WTC11 (cell line): Measurements from ENCODE around the gene NUTM2G.
"Not testable (repeated sequence)": the region's sequence is repeated elsewhere in the genome, so short reads cannot be mapped to it uniquely, and the experiment has no call there.

Experiments
- CREM ChIP-seq: sonication (generic); formaldehyde crosslinking; IDR thresholded peaks from 2 replicates; pipeline ENCODE4 v1.8.1; 2022; ENCODE audit warnings: mild to moderate bottlenecking, missing genetic modification reagents, moderate library complexity
- FOXJ3 ChIP-seq: sonication (generic); formaldehyde crosslinking; IDR thresholded peaks from 2 replicates; pipeline ENCODE4 v1.9.0; 2021; ENCODE audit warnings: missing genetic modification reagents, mild to moderate bottlenecking, borderline replicate concordance
- HMGA2 ChIP-seq: fragments of 250-450 bp; sonication (Bioruptor Pico); IDR thresholded peaks from 2 replicates; pipeline ENCODE4 v1.4.0; 2021; ENCODE audit warnings: mild to moderate bottlenecking, moderate library complexity
- NR3C1 ChIP-seq: sonication (generic); formaldehyde crosslinking; conservative IDR thresholded peaks from 2 replicates; pipeline ENCODE4 v1.8.1; 2023; ENCODE audit warnings: low read depth, mild to moderate bottlenecking, missing genetic modification reagents
- TEAD4 ChIP-seq: sonication (generic); formaldehyde crosslinking; IDR thresholded peaks from 2 replicates; pipeline ENCODE4 v1.8.0; 2022; ENCODE audit warnings: mild to moderate bottlenecking, missing genetic modification reagents
- TF ChIP-seq, protein P1 (sequence below): sonication (generic); formaldehyde crosslinking; conservative IDR thresholded peaks from 2 replicates; pipeline ENCODE4 v1.8.1; 2022; ENCODE audit warnings: mild to moderate bottlenecking, missing genetic modification reagents
- TF ChIP-seq, protein P2 (sequence below): sonication (generic); formaldehyde crosslinking; IDR thresholded peaks from 2 replicates; pipeline ENCODE4 v1.8.0; 2022; ENCODE audit warnings: mild to moderate bottlenecking, missing genetic modification reagents
- TF ChIP-seq, protein P3 (sequence below): sonication (generic); formaldehyde crosslinking; IDR thresholded peaks from 2 replicates; pipeline ENCODE4 v1.8.1; 2023; ENCODE audit warnings: mild to moderate bottlenecking, missing genetic modification reagents, moderate library complexity
- TF ChIP-seq, protein P4 (sequence below): fragments of 200-600 bp; IDR thresholded peaks from 2 replicates; pipeline ENCODE4 v1.8.0; 2022; ENCODE audit warnings: antibody characterized with exemption
- TF ChIP-seq, protein P5 (sequence below): sonication (generic); formaldehyde crosslinking; IDR thresholded peaks from 2 replicates; pipeline ENCODE4 v1.8.1; 2022; ENCODE audit warnings: low read depth, mild to moderate bottlenecking, moderate library complexity, missing genetic modification reagents, borderline replicate concordance

DNA sequence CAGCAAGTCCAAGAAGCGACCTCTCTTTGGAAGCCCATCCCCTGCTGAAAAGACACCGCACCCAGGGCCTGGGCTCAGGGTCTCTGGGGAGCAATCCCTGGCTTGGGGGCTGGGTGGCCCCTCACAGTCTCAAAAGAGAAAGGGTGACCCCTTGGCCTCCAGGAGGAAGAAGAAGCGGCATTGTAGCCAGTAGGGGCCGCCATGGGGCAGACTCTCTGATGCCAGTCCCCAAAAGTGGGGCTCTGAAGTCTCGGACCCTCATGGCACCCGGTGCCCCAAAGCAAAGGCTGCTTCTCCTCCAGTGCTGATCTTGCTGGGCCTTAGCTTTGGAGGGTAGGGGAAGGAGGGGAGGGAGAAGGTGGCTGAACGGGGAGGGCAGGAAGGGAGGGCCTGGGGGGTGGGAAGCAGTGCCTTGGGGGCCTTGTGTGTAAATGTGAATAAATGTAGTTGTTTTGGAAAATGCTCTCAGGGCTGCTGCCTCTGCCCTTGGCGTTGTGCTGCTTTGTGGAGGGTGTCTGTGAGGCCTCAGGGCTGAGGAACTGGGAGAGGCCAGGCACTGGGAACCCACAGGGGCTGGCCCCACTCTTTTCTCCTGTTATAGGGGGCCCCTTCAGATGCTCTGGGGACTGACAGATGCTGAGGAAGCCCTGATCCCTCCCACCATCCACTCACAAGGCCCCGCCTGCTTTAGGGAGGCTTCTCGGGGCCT is 10.5 kb downstream of the NUTM2G start:
- TF ChIP-seq, protein P1, sequence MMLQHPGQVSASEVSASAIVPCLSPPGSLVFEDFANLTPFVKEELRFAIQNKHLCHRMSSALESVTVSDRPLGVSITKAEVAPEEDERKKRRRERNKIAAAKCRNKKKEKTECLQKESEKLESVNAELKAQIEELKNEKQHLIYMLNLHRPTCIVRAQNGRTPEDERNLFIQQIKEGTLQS (CRISPR knock-in tag) = not testable (repeated sequence)
- TF ChIP-seq FOXJ3 (CRISPR knock-in tag); TEAD4; NR3C1 (CRISPR knock-in tag); CREM (CRISPR knock-in tag); HMGA2: not testable (repeated sequence)
- TF ChIP-seq, protein P2, sequence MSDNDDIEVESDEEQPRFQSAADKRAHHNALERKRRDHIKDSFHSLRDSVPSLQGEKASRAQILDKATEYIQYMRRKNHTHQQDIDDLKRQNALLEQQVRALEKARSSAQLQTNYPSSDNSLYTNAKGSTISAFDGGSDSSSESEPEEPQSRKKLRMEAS (CRISPR knock-in tag) = not testable (repeated sequence)
- TF ChIP-seq, protein P3, sequence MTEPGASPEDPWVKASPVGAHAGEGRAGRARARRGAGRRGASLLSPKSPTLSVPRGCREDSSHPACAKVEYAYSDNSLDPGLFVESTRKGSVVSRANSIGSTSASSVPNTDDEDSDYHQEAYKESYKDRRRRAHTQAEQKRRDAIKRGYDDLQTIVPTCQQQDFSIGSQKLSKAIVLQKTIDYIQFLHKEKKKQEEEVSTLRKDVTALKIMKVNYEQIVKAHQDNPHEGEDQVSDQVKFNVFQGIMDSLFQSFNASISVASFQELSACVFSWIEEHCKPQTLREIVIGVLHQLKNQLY (CRISPR knock-in tag) = not testable (repeated sequence)
- TF ChIP-seq, protein P4, sequence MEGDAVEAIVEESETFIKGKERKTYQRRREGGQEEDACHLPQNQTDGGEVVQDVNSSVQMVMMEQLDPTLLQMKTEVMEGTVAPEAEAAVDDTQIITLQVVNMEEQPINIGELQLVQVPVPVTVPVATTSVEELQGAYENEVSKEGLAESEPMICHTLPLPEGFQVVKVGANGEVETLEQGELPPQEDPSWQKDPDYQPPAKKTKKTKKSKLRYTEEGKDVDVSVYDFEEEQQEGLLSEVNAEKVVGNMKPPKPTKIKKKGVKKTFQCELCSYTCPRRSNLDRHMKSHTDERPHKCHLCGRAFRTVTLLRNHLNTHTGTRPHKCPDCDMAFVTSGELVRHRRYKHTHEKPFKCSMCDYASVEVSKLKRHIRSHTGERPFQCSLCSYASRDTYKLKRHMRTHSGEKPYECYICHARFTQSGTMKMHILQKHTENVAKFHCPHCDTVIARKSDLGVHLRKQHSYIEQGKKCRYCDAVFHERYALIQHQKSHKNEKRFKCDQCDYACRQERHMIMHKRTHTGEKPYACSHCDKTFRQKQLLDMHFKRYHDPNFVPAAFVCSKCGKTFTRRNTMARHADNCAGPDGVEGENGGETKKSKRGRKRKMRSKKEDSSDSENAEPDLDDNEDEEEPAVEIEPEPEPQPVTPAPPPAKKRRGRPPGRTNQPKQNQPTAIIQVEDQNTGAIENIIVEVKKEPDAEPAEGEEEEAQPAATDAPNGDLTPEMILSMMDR = not testable (repeated sequence)
- TF ChIP-seq, protein P5, sequence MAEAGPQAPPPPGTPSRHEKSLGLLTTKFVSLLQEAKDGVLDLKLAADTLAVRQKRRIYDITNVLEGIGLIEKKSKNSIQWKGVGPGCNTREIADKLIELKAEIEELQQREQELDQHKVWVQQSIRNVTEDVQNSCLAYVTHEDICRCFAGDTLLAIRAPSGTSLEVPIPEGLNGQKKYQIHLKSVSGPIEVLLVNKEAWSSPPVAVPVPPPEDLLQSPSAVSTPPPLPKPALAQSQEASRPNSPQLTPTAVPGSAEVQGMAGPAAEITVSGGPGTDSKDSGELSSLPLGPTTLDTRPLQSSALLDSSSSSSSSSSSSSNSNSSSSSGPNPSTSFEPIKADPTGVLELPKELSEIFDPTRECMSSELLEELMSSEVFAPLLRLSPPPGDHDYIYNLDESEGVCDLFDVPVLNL (CRISPR knock-in tag) = not testable (repeated sequence)
